ENCODE measurements around the gene MAMDC4. TPM values are rescaled to one million over a fixed set of nuclear protein-coding genes. Genes with fewer than 3 reads are reported as not detected.

MAMDC4 gene
- total RNA-seq, 6 experiments from 2014 or later, result 2.3 to 3.4 (median 3.0) TPM

DNA sequence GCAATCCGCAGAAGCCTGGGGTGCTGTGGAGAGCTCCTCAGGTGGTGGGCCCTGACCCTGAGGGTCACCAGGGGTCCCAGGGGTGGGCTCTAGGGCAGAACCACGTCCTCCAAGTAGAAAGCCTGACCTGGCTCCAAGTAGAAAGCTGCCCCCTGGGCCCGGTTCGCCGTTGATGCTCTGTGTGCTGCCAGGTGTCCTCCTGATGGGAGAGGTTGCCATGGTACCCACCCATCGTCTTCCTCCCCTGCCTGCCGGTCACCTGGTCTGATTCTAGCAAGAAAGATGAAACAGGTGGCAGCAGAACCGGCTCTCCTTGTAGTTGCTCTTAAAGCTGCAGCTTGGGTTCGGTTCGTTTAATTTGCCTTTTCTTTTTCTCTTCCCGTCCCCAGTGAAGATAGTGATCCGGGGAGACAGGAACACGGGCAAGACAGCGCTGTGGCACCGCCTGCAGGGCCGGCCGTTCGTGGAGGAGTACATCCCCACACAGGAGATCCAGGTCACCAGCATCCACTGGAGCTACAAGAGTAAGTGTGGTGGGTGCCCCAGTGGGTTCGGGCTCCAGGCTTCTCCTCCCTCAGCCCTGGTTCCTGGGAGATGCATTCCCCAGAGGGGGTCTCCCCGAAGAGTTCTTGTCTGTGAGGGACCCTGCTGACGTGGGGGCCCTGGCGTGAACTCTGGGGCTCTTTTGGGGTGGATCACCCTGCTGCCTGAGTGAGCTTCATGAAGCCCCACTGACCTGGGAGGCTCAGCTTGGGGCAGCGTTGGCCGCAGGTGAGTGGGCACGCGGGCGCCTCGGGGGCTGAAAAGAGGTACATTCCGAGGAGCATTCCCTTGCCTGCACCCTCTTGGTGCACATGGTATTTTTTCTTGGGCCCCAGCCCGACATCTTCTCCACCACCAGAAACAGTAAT lies 28.8 kb upstream of the MAMDC4 start:
- H3K4me3 Mint-ChIP-seq, result no peak overlapping the region
- DNase-seq, result no peak
- H3K27ac Mint-ChIP-seq, result no peak overlapping the region
- H3K27me3 Mint-ChIP-seq (ENCODE audit: insufficient read depth), result no peaks in the 10 kb centered on the region; the same call in 1 of the 2 replicates
- H3K4me1 Mint-ChIP-seq (ENCODE audit: low read depth), result peaks cover 8% of the 10 kb centered on the region
- TF ChIP-seq, protein P1, sequence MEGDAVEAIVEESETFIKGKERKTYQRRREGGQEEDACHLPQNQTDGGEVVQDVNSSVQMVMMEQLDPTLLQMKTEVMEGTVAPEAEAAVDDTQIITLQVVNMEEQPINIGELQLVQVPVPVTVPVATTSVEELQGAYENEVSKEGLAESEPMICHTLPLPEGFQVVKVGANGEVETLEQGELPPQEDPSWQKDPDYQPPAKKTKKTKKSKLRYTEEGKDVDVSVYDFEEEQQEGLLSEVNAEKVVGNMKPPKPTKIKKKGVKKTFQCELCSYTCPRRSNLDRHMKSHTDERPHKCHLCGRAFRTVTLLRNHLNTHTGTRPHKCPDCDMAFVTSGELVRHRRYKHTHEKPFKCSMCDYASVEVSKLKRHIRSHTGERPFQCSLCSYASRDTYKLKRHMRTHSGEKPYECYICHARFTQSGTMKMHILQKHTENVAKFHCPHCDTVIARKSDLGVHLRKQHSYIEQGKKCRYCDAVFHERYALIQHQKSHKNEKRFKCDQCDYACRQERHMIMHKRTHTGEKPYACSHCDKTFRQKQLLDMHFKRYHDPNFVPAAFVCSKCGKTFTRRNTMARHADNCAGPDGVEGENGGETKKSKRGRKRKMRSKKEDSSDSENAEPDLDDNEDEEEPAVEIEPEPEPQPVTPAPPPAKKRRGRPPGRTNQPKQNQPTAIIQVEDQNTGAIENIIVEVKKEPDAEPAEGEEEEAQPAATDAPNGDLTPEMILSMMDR (IDR thresholded peaks at IDR 0.05), result no peak
- no peaks in the 10 kb centered on the region for H3K9me3 Mint-ChIP-seq
- peaks cover 7% of the 10 kb centered on the region; the same call in 1 of the 2 replicates for H3K36me3 Mint-ChIP-seq (ENCODE audit: low read depth)

DNA sequence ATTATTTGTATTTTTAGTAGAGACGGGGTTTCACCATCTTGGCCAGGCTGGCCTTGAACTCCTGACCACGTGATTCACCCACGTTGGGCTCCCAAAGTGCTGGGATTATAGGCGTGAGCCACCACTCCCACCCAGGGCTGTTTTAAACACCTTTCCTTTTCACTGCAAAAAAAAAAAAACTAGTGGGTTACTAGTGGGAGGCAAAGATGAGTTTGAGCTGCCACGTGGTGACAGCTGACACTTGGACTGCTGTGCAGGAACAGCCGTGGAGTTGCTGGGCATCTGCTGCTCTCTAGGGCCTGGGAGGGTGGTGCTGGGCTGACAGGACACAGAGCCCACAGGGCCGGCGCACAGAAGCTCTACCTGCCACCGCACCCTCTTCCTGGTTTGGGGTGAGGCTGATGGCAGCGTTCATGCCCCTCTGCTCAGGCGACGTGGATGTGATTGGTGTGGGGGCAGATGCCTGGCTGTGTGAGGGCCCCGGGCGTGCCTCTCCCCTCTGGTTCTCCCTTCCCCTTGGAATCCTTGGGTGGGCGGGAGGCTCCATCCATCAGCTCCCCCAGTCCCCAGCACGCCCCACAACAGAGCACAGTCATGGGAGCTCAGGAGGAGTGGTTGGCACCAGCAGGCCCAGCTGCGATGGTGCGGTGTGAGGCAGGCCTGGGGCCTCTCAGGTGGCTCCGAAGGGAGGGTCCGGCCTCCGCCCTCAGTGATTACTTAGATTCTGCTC lies 27.5 kb upstream of the MAMDC4 start:
- peaks cover 7% of the 10 kb centered on the region; the same call in 1 of the 2 replicates for H3K36me3 Mint-ChIP-seq (ENCODE audit: low read depth)
- H3K27ac Mint-ChIP-seq, result no peak overlapping the region
- no peak overlapping the region for H3K4me3 Mint-ChIP-seq
- no peak for DNase-seq
- TF ChIP-seq, protein P1 (IDR thresholded peaks at IDR 0.05), result no peak
- no peaks in the 10 kb centered on the region; the same call in none of the 2 replicates for H3K27me3 Mint-ChIP-seq (ENCODE audit: insufficient read depth)
- H3K9me3 Mint-ChIP-seq, result no peaks in the 10 kb centered on the region
- H3K4me1 Mint-ChIP-seq (ENCODE audit: low read depth), result peaks cover 8% of the 10 kb centered on the region

DNA sequence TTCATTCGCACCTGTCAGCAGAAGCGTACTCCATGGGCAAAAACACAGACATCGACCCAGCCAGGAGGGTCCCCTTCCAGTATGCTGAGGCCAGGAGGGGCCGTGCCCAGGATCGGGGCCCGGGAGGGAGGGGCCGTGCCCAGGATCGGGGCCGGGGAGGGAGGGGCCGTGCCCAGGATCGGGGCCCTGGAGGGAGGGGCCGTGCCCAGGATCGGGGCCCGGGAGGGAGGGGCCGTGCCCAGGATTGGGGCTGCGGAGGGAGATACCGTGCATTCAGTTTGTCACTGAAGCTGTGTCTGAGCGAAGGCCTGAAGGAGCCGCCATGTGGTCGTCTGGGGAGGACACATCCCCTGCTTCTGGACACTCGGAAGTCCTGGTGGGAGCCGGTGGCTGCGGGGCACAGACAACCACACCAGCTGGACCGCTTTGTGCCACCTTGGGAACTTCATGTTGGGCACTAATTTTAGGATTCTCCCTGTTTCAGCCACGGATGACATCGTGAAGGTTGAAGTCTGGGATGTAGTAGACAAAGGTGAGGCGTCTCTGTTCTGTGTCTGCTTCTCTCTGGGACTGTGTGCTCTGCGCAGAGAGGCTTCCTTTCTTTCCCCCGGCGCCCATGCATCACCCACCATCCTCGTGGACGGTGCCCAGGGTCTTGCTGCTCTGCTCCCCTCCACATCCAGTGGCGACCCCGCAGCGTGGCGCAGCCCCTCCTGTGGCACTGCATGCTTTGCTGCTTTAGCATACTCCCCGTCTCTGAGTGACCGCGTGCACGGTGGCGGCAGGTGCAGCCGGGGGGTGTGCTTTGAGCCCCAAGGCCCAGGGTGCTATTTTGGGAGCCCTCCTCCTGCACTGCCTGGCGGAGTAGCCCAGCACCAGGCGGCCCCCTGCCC lies 26.6 kb upstream of the MAMDC4 start:
- DNase-seq, result no peak
- H3K4me3 Mint-ChIP-seq, result no peak overlapping the region
- no peaks in the 10 kb centered on the region; the same call in none of the 2 replicates for H3K27me3 Mint-ChIP-seq (ENCODE audit: insufficient read depth)
- no peaks in the 10 kb centered on the region for H3K9me3 Mint-ChIP-seq
- peaks cover 7% of the 10 kb centered on the region for H3K4me1 Mint-ChIP-seq (ENCODE audit: low read depth)
- TF ChIP-seq, protein P1 (IDR thresholded peaks at IDR 0.05), result no peak
- peaks cover 6% of the 10 kb centered on the region; the same call in 1 of the 2 replicates for H3K36me3 Mint-ChIP-seq (ENCODE audit: low read depth)
- no peak overlapping the region for H3K27ac Mint-ChIP-seq

DNA sequence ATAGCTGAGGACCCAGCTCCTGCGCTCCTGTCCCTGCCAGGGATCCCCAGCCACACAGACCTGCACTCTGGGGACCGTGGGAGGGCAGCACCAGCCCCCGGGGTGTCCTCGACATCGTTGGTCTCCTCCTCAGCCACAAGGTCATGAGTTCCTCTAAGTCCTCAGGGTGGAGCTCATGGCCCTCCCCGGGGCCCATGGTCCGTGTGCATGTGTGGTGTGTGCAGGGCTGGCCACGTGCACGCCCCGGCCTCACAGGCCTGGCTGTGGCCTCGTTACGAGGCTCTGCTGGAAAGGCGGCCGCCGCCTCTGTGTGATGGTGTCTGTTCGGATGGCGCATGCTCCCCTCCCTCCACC lies 26.0 kb upstream of the MAMDC4 start:
- TF ChIP-seq, protein P1 (IDR thresholded peaks at IDR 0.05), result no peak
- Mint-ChIP-seq H3K27me3 (ENCODE audit: insufficient read depth) (no peaks in the 10 kb centered on the region; the same call in none of the 2 replicates), H3K27ac (no peak overlapping the region), H3K36me3 (ENCODE audit: low read depth) (no peaks in the 10 kb centered on the region), H3K9me3 (no peaks in the 10 kb centered on the region), H3K4me3 (no peak overlapping the region), H3K4me1 (ENCODE audit: low read depth) (peaks cover under 1% of the 10 kb centered on the region)
- no peak for DNase-seq

Measured in HFFc6 (cell line).